HepG2 (cell line): Measurements from ENCODE around the gene DLG4. TPM values are rescaled to one million over a fixed set of nuclear protein-coding genes. Genes with fewer than 3 reads are reported as not detected.

Experiments
- AGO1 ChIP-seq: fragments of 200-400 bp; formaldehyde crosslinking; IDR thresholded peaks from 2 replicates; pipeline ENCODE4 v1.6.1; 2017; ENCODE audit warnings: mild to moderate bottlenecking, low read depth, low read length, moderate library complexity; ENCODE audit not compliant: poor library complexity, severe bottlenecking
- BCL3 ChIP-seq: sonication (generic); formaldehyde crosslinking; IDR thresholded peaks from 2 replicates; pipeline ENCODE4 v1.5.1; 2020; ENCODE audit warnings: mild to moderate bottlenecking, missing genetic modification reagents, moderate library complexity
- FOXA3 ChIP-seq: IDR thresholded peaks from 2 replicates; pipeline ENCODE4 v1.6.1; 2016; ENCODE audit warnings: missing genetic modification reagents, missing compliant biosample characterization
- GPBP1L1 ChIP-seq: sonication (generic); formaldehyde crosslinking; IDR thresholded peaks from 2 replicates; pipeline ENCODE4 v1.5.0; 2020; ENCODE audit warnings: mild to moderate bottlenecking, missing genetic modification reagents
- MAF1 ChIP-seq: sonication (generic); formaldehyde crosslinking; IDR thresholded peaks from 2 replicates; pipeline ENCODE4 v1.5.0; 2020; ENCODE audit warnings: missing genetic modification reagents, borderline replicate concordance
- NR2F6 ChIP-seq, 2 experiments: IDR thresholded peaks; 2 replicates each; pipeline ENCODE4 v1.6.1; 2016; ENCODE audit warnings: antibody characterized with exemption in 1 of 2, mild to moderate bottlenecking in 1 of 2
- PCBP1 ChIP-seq: fragments of 200-400 bp; formaldehyde crosslinking; IDR thresholded peaks from 2 replicates; pipeline ENCODE4 v1.6.1; 2017; ENCODE audit warnings: mild to moderate bottlenecking, low read depth, low read length, borderline replicate concordance
- SOX6 ChIP-seq, 2 experiments: fragments of 450-650 bp in 1 of 2; sonication (generic) in 1 of 2; formaldehyde crosslinking in 1 of 2; IDR thresholded peaks; 2 replicates each; pipeline versions ENCODE4 v1.4.0 to v1.6.1; 2017 to 2020; ENCODE audit warnings: antibody characterized with exemption in 1 of 2, mild to moderate bottlenecking in 1 of 2, missing genetic modification reagents in 1 of 2
- ZBTB10 ChIP-seq: sonication (generic); formaldehyde crosslinking; IDR thresholded peaks from 2 replicates; pipeline ENCODE4 v1.4.0; 2020; ENCODE audit warnings: missing genetic modification reagents, borderline replicate concordance
- ZNF318 ChIP-seq: sonication (generic); formaldehyde crosslinking; IDR thresholded peaks from 2 replicates; pipeline ENCODE4 v1.4.0; 2020; ENCODE audit warnings: mild to moderate bottlenecking, missing genetic modification reagents
- ZNF704 ChIP-seq: sonication (generic); formaldehyde crosslinking; IDR thresholded peaks from 2 replicates; pipeline ENCODE4 v1.8.1; 2023; ENCODE audit warnings: mild to moderate bottlenecking, inconsistent platforms, moderate library complexity, missing genetic modification reagents, borderline replicate concordance
- ZNF788 ChIP-seq: sonication (generic); formaldehyde crosslinking; IDR thresholded peaks from 2 replicates; pipeline ENCODE4 v1.5.0; 2020; ENCODE audit warnings: mild to moderate bottlenecking, missing genetic modification reagents, borderline replicate concordance
- polyA plus RNA-seq, 8 experiments: library from polyadenylated mRNA; depleted of rRNA in 3 of 8; stranded (reverse) in 7 of 8; unstranded in 1 of 8; fragments of >200 nt; fragmentation: Illumina TruSeq in 4 of 8; extraction: Trizol in 4 of 8; gene quantifications; 2 replicates each; pipeline versions ENCODE4 v1.2.1 to v1.2.3, GENCODE V29; 2011 to 2016; ENCODE audit warnings: low read depth in 4 of 8, missing spikeins in 1 of 8, mixed read lengths in 1 of 8; ENCODE audit not compliant: insufficient read depth in 1 of 8
- total RNA-seq, 5 experiments: library from RNA; depleted of rRNA; stranded (reverse); fragments of >200 nt; fragmentation: Illumina TruSeq; extraction: Trizol; gene quantifications; 2 replicates each; pipeline ENCODE4 v1.2.3, GENCODE V29; 2016; ENCODE audit warnings: low read depth in 1 of 5

DLG4 gene
- total and polyA plus RNA-seq, 2 of the 13 experiments (the other 11 are each of a cell fraction or from before 2014, with no cell fraction given) = 0.71 to 4.3 TPM

GRCh38 chr17:7242717-7243452 lies 23.2 kb upstream of the DLG4 start (continued):
- TF ChIP-seq ZNF318 (CRISPR knock-in tag) (peak; percentile 90), NR2F6 (IDR thresholded peaks at IDR 0.05) (no peak), NR2F6 (CRISPR knock-in tag; IDR thresholded peaks at IDR 0.05) (peak; percentile 57; the same call in 1 of the 2 replicates), AGO1 (no peak), SOX6 (IDR thresholded peaks at IDR 0.05) (no peak), SOX6 (CRISPR knock-in tag; IDR thresholded peaks at IDR 0.05) (peak; percentile 52), ZNF704 (no peak), ZBTB10 (CRISPR knock-in tag) (peak; percentile 53; the same call in 1 of the 2 replicates), ZNF788 (CRISPR knock-in tag) (peak; percentile 66; the same call in 1 of the 2 replicates), BCL3 (CRISPR knock-in tag) (no peak), MAF1 (CRISPR knock-in tag) (no peak), GPBP1L1 (no peak), FOXA3 (CRISPR knock-in tag) (peak; percentile 75), PCBP1 (peak; percentile 92)
